ENCODE measurements around the gene PRKG1. TPM values are rescaled to one million over a fixed set of nuclear protein-coding genes. Genes with fewer than 3 reads are reported as not detected.

Gene PRKG1
- total and polyA plus RNA-seq, 2 of the 8 experiments (the other 6 are each of a cell fraction or from before 2014, with no cell fraction given) = 4.2 to 15.2 TPM

DNA sequence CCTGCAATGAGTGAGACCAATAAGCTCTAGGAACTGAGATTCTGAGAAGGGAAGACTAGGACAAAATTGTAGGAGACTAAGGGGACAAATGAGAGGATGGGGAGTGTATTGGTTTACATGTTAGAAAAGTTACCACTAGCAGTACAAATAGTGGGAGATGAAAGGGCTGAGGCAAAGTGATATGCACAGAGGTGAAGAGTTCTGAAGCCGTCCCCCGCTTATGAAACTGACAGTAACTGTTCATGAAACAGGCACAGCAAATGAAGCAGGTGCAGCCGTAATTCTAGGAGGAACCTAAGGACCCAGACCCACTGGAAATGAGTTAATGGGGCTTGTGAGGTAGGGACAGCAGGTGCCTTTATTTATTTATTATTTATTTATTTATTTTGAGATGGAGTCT is 211.3 kb downstream of the PRKG1 start (continued):
- TF ChIP-seq, protein P1, sequence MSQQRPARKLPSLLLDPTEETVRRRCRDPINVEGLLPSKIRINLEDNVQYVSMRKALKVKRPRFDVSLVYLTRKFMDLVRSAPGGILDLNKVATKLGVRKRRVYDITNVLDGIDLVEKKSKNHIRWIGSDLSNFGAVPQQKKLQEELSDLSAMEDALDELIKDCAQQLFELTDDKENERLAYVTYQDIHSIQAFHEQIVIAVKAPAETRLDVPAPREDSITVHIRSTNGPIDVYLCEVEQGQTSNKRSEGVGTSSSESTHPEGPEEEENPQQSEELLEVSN (IDR thresholded peaks at IDR 0.05) = no peak
- TF ChIP-seq TCF12 (IDR thresholded peaks at IDR 0.05; ENCODE audit: low read depth, low read length) (no peak), JUN (IDR thresholded peaks at IDR 0.05; ENCODE audit: low read depth, low read length) (no peak), JUND (IDR thresholded peaks at IDR 0.05; ENCODE audit: low read length) (no peak), SRF (IDR thresholded peaks at IDR 0.05; ENCODE audit: low read depth, low read length) (no peak), TAF1 (IDR thresholded peaks at IDR 0.05; ENCODE audit: low read depth, low read length) (no peak), CTBP2 (IDR thresholded peaks at IDR 0.05; ENCODE audit: borderline replicate concordance, insufficient read depth, insufficient read length, low read length) (no peak), ZNF274 (IDR thresholded peaks at IDR 0.05; ENCODE audit: borderline replicate concordance, extremely low read depth, low read length) (no peak)
- TF ChIP-seq, protein P2, sequence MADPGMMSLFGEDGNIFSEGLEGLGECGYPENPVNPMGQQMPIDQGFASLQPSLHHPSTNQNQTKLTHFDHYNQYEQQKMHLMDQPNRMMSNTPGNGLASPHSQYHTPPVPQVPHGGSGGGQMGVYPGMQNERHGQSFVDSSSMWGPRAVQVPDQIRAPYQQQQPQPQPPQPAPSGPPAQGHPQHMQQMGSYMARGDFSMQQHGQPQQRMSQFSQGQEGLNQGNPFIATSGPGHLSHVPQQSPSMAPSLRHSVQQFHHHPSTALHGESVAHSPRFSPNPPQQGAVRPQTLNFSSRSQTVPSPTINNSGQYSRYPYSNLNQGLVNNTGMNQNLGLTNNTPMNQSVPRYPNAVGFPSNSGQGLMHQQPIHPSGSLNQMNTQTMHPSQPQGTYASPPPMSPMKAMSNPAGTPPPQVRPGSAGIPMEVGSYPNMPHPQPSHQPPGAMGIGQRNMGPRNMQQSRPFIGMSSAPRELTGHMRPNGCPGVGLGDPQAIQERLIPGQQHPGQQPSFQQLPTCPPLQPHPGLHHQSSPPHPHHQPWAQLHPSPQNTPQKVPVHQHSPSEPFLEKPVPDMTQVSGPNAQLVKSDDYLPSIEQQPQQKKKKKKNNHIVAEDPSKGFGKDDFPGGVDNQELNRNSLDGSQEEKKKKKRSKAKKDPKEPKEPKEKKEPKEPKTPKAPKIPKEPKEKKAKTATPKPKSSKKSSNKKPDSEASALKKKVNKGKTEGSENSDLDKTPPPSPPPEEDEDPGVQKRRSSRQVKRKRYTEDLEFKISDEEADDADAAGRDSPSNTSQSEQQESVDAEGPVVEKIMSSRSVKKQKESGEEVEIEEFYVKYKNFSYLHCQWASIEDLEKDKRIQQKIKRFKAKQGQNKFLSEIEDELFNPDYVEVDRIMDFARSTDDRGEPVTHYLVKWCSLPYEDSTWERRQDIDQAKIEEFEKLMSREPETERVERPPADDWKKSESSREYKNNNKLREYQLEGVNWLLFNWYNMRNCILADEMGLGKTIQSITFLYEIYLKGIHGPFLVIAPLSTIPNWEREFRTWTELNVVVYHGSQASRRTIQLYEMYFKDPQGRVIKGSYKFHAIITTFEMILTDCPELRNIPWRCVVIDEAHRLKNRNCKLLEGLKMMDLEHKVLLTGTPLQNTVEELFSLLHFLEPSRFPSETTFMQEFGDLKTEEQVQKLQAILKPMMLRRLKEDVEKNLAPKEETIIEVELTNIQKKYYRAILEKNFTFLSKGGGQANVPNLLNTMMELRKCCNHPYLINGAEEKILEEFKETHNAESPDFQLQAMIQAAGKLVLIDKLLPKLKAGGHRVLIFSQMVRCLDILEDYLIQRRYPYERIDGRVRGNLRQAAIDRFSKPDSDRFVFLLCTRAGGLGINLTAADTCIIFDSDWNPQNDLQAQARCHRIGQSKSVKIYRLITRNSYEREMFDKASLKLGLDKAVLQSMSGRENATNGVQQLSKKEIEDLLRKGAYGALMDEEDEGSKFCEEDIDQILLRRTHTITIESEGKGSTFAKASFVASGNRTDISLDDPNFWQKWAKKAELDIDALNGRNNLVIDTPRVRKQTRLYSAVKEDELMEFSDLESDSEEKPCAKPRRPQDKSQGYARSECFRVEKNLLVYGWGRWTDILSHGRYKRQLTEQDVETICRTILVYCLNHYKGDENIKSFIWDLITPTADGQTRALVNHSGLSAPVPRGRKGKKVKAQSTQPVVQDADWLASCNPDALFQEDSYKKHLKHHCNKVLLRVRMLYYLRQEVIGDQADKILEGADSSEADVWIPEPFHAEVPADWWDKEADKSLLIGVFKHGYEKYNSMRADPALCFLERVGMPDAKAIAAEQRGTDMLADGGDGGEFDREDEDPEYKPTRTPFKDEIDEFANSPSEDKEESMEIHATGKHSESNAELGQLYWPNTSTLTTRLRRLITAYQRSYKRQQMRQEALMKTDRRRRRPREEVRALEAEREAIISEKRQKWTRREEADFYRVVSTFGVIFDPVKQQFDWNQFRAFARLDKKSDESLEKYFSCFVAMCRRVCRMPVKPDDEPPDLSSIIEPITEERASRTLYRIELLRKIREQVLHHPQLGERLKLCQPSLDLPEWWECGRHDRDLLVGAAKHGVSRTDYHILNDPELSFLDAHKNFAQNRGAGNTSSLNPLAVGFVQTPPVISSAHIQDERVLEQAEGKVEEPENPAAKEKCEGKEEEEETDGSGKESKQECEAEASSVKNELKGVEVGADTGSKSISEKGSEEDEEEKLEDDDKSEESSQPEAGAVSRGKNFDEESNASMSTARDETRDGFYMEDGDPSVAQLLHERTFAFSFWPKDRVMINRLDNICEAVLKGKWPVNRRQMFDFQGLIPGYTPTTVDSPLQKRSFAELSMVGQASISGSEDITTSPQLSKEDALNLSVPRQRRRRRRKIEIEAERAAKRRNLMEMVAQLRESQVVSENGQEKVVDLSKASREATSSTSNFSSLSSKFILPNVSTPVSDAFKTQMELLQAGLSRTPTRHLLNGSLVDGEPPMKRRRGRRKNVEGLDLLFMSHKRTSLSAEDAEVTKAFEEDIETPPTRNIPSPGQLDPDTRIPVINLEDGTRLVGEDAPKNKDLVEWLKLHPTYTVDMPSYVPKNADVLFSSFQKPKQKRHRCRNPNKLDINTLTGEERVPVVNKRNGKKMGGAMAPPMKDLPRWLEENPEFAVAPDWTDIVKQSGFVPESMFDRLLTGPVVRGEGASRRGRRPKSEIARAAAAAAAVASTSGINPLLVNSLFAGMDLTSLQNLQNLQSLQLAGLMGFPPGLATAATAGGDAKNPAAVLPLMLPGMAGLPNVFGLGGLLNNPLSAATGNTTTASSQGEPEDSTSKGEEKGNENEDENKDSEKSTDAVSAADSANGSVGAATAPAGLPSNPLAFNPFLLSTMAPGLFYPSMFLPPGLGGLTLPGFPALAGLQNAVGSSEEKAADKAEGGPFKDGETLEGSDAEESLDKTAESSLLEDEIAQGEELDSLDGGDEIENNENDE (IDR thresholded peaks at IDR 0.05; ENCODE audit: insufficient replicate concordance, low read length) = no peak

All from H1 (cell line).